HepG2 (cell line): Measurements from ENCODE around the gene C20orf204. TPM values are rescaled to one million over a fixed set of nuclear protein-coding genes. Genes with fewer than 3 reads are reported as not detected.

ENCODE experiments used
- ARNTL ChIP-seq: sonication (generic); formaldehyde crosslinking; IDR thresholded peaks from 2 replicates; pipeline ENCODE4 v1.4.0; 2020; ENCODE audit warnings: mild to moderate bottlenecking, missing genetic modification reagents
- BORCS8-MEF2B ChIP-seq: sonication (generic); formaldehyde crosslinking; IDR thresholded peaks from 2 replicates; pipeline ENCODE4 v1.8.0; 2022; ENCODE audit warnings: mild to moderate bottlenecking, missing genetic modification reagents
- FOSL1 ChIP-seq: sonication (generic); formaldehyde crosslinking; IDR thresholded peaks from 2 replicates; pipeline ENCODE4 v1.9.0; 2021; ENCODE audit warnings: missing genetic modification reagents, borderline replicate concordance
- GTF2F1 ChIP-seq: fragments of 150-350 bp; IDR thresholded peaks from 2 replicates; pipeline ENCODE4 v1.6.1; 2014; ENCODE audit warnings: low read length
- MTA3 ChIP-seq: sonication (generic); formaldehyde crosslinking; IDR thresholded peaks from 2 replicates; pipeline ENCODE4 v1.4.0; 2020; ENCODE audit warnings: missing genetic modification reagents
- NR3C1 ChIP-seq: sonication (generic); formaldehyde crosslinking; IDR thresholded peaks from 2 replicates; pipeline ENCODE4 v1.4.0; 2020; ENCODE audit warnings: missing genetic modification reagents
- SOX5 ChIP-seq: IDR thresholded peaks from 2 replicates; pipeline ENCODE4 v1.6.1; 2016; ENCODE audit warnings: borderline replicate concordance
- SRF ChIP-seq: IDR thresholded peaks from 2 replicates; pipeline ENCODE4 v1.6.1; 2011; ENCODE audit warnings: mild to moderate bottlenecking, low read depth, low read length, moderate library complexity
- SRSF9 ChIP-seq: fragments of 200-400 bp; formaldehyde crosslinking; IDR thresholded peaks from 2 replicates; pipeline ENCODE4 v1.6.1; 2018; ENCODE audit warnings: borderline replicate concordance, mild to moderate bottlenecking, low read depth, low read length; ENCODE audit not compliant: insufficient read depth, poor library complexity, severe bottlenecking
- ZBTB20 ChIP-seq: sonication (generic); formaldehyde crosslinking; IDR thresholded peaks from 2 replicates; pipeline ENCODE4 v1.8.1; 2023; ENCODE audit warnings: missing genetic modification reagents, low read depth, mild to moderate bottlenecking, borderline replicate concordance
- ZMYM4 ChIP-seq: sonication (generic); formaldehyde crosslinking; IDR thresholded peaks from 2 replicates; pipeline ENCODE4 v1.8.1; 2023; ENCODE audit warnings: mild to moderate bottlenecking, missing genetic modification reagents
- ZNF17 ChIP-seq: sonication (generic); formaldehyde crosslinking; IDR thresholded peaks from 2 replicates; pipeline ENCODE4 v1.5.0; 2020; ENCODE audit warnings: mild to moderate bottlenecking, missing genetic modification reagents
- ZNF205 ChIP-seq: IDR thresholded peaks from 2 replicates; pipeline ENCODE4 v1.6.1; 2018; ENCODE audit warnings: missing biosample characterization, missing genetic modification reagents
- ZNF670 ChIP-seq: sonication (generic); formaldehyde crosslinking; IDR thresholded peaks from 2 replicates; pipeline ENCODE4 v1.8.0; 2022; ENCODE audit warnings: mild to moderate bottlenecking, missing genetic modification reagents, borderline replicate concordance
- polyA plus RNA-seq, 8 experiments: library from polyadenylated mRNA; depleted of rRNA in 3 of 8; stranded (reverse) in 7 of 8; unstranded in 1 of 8; fragments of >200 nt; fragmentation: Illumina TruSeq in 4 of 8; extraction: Trizol in 4 of 8; gene quantifications; 2 replicates each; pipeline versions ENCODE4 v1.2.1 to v1.2.3, GENCODE V29; 2011 to 2016; ENCODE audit warnings: low read depth in 4 of 8, missing spikeins in 1 of 8, mixed read lengths in 1 of 8; ENCODE audit not compliant: insufficient read depth in 1 of 8
- total RNA-seq, 5 experiments: library from RNA; depleted of rRNA; stranded (reverse); fragments of >200 nt; fragmentation: Illumina TruSeq; extraction: Trizol; gene quantifications; 2 replicates each; pipeline ENCODE4 v1.2.3, GENCODE V29; 2016; ENCODE audit warnings: low read depth in 1 of 5
- TF ChIP-seq, protein P1 (sequence below): sonication (generic); formaldehyde crosslinking; IDR thresholded peaks from 2 replicates; pipeline ENCODE4 v1.9.0; 2022; ENCODE audit warnings: low read depth, missing genetic modification reagents
- TF ChIP-seq, protein P2 (sequence below): sonication (generic); formaldehyde crosslinking; IDR thresholded peaks from 2 replicates; pipeline ENCODE4 v1.4.0; 2020; ENCODE audit warnings: mild to moderate bottlenecking, missing genetic modification reagents
- TF ChIP-seq, protein P3 (sequence below): sonication (generic); formaldehyde crosslinking; IDR thresholded peaks from 2 replicates; pipeline ENCODE4 v1.5.1; 2020; ENCODE audit warnings: mild to moderate bottlenecking, missing genetic modification reagents, moderate library complexity
- TF ChIP-seq, protein P4 (sequence below): sonication (generic); formaldehyde crosslinking; IDR thresholded peaks from 2 replicates; pipeline ENCODE4 v1.5.0; 2020; ENCODE audit warnings: missing genetic modification reagents
- TF ChIP-seq, protein P5 (sequence below): sonication (generic); formaldehyde crosslinking; IDR thresholded peaks from 2 replicates; pipeline ENCODE4 v1.4.0; 2020; ENCODE audit warnings: missing genetic modification reagents

C20orf204 gene
- total and polyA plus RNA-seq, 2 of the 13 experiments (the other 11 are each of a cell fraction or from before 2014, with no cell fraction given), result 22.1 to 80.0 TPM

DNA sequence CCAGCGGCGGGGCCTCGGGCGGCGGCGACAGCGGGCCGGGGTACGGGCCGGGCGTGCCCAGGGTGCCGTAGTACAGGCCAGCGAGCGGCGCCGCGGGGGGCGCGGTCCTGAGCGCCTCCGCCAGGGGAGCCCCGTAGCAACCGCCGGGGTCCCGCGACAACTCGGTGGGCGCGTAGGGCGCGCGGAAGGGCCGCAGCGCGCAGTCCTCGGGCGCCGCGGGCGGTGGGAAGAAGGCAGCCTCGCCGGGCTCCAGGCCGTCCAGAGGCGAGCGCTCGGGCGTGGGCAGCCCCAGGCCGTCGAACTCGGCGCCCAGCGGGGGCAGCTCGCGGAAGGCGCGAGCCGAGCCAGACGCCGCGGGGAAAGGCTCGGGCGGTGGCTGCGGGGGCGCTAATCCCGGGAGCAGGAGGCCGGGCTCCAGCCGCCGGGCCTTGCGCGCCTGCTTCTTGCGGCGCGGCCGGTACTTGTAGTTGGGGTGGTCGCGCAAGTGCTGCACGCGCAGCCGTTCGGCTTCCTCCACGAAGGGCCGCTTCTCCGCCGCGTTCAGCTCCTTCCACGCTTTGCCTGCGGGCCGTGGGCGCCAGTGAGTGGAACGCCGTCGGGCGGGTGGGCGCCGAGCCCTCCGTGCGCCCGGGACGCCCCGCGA is 12.5 kb downstream of the C20orf204 start (continued):
- TF ChIP-seq, protein P1, sequence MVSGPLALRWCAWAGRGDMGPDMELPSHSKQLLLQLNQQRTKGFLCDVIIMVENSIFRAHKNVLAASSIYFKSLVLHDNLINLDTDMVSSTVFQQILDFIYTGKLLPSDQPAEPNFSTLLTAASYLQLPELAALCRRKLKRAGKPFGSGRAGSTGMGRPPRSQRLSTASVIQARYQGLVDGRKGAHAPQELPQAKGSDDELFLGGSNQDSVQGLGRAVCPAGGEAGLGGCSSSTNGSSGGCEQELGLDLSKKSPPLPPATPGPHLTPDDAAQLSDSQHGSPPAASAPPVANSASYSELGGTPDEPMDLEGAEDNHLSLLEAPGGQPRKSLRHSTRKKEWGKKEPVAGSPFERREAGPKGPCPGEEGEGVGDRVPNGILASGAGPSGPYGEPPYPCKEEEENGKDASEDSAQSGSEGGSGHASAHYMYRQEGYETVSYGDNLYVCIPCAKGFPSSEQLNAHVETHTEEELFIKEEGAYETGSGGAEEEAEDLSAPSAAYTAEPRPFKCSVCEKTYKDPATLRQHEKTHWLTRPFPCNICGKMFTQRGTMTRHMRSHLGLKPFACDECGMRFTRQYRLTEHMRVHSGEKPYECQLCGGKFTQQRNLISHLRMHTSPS (CRISPR knock-in tag), result 0 out of 2 replicates have a peak, but pooled peaks have one; percentile 28
- no peak for TF ChIP-seq ARNTL (CRISPR knock-in tag)
- TF ChIP-seq, protein P2, sequence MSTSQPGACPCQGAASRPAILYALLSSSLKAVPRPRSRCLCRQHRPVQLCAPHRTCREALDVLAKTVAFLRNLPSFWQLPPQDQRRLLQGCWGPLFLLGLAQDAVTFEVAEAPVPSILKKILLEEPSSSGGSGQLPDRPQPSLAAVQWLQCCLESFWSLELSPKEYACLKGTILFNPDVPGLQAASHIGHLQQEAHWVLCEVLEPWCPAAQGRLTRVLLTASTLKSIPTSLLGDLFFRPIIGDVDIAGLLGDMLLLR (CRISPR knock-in tag), result no peak
- TF ChIP-seq BORCS8-MEF2B (CRISPR knock-in tag), result 0 out of 2 replicates have a peak, but pooled peaks have one; percentile 26
- no peak for TF ChIP-seq SRSF9
- no peak for TF ChIP-seq ZNF670 (CRISPR knock-in tag)
- TF ChIP-seq FOSL1 (CRISPR knock-in tag), result no peak
- TF ChIP-seq, protein P3, sequence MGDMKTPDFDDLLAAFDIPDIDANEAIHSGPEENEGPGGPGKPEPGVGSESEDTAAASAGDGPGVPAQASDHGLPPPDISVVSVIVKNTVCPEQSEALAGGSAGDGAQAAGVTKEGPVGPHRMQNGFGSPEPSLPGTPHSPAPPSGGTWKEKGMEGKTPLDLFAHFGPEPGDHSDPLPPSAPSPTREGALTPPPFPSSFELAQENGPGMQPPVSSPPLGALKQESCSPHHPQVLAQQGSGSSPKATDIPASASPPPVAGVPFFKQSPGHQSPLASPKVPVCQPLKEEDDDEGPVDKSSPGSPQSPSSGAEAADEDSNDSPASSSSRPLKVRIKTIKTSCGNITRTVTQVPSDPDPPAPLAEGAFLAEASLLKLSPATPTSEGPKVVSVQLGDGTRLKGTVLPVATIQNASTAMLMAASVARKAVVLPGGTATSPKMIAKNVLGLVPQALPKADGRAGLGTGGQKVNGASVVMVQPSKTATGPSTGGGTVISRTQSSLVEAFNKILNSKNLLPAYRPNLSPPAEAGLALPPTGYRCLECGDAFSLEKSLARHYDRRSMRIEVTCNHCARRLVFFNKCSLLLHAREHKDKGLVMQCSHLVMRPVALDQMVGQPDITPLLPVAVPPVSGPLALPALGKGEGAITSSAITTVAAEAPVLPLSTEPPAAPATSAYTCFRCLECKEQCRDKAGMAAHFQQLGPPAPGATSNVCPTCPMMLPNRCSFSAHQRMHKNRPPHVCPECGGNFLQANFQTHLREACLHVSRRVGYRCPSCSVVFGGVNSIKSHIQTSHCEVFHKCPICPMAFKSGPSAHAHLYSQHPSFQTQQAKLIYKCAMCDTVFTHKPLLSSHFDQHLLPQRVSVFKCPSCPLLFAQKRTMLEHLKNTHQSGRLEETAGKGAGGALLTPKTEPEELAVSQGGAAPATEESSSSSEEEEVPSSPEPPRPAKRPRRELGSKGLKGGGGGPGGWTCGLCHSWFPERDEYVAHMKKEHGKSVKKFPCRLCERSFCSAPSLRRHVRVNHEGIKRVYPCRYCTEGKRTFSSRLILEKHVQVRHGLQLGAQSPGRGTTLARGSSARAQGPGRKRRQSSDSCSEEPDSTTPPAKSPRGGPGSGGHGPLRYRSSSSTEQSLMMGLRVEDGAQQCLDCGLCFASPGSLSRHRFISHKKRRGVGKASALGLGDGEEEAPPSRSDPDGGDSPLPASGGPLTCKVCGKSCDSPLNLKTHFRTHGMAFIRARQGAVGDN (CRISPR knock-in tag), result no peak
- TF ChIP-seq, protein P4, sequence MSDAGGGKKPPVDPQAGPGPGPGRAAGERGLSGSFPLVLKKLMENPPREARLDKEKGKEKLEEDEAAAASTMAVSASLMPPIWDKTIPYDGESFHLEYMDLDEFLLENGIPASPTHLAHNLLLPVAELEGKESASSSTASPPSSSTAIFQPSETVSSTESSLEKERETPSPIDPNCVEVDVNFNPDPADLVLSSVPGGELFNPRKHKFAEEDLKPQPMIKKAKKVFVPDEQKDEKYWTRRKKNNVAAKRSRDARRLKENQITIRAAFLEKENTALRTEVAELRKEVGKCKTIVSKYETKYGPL (CRISPR knock-in tag), result no peak
- no peak for TF ChIP-seq MTA3 (CRISPR knock-in tag)
- TF ChIP-seq SRF, result no peak
- no peak for TF ChIP-seq ZNF17 (CRISPR knock-in tag)
- TF ChIP-seq GTF2F1, result no peak
- peak; percentile 28; the same call in 1 of the 2 replicates for TF ChIP-seq NR3C1 (CRISPR knock-in tag)
- no peak for TF ChIP-seq SOX5 (CRISPR knock-in tag)
- TF ChIP-seq ZBTB20 (CRISPR knock-in tag), result no peak
- 0 out of 2 replicates have a peak, but pooled peaks have one; percentile 4 for TF ChIP-seq ZNF205
- TF ChIP-seq ZMYM4 (CRISPR knock-in tag), result no peak
- TF ChIP-seq, protein P5, sequence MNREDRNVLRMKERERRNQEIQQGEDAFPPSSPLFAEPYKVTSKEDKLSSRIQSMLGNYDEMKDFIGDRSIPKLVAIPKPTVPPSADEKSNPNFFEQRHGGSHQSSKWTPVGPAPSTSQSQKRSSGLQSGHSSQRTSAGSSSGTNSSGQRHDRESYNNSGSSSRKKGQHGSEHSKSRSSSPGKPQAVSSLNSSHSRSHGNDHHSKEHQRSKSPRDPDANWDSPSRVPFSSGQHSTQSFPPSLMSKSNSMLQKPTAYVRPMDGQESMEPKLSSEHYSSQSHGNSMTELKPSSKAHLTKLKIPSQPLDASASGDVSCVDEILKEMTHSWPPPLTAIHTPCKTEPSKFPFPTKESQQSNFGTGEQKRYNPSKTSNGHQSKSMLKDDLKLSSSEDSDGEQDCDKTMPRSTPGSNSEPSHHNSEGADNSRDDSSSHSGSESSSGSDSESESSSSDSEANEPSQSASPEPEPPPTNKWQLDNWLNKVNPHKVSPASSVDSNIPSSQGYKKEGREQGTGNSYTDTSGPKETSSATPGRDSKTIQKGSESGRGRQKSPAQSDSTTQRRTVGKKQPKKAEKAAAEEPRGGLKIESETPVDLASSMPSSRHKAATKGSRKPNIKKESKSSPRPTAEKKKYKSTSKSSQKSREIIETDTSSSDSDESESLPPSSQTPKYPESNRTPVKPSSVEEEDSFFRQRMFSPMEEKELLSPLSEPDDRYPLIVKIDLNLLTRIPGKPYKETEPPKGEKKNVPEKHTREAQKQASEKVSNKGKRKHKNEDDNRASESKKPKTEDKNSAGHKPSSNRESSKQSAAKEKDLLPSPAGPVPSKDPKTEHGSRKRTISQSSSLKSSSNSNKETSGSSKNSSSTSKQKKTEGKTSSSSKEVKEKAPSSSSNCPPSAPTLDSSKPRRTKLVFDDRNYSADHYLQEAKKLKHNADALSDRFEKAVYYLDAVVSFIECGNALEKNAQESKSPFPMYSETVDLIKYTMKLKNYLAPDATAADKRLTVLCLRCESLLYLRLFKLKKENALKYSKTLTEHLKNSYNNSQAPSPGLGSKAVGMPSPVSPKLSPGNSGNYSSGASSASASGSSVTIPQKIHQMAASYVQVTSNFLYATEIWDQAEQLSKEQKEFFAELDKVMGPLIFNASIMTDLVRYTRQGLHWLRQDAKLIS, result no peak
